GM19467 (cell line): ENCODE results near the gene RALGAPA2.

Experiments used
- ATAC-seq: cut with Tn5 transposase; IDR thresholded peaks from one replicate; pipeline ENCODE4 v1.9.1; 2021; ENCODE audit warnings: mild to moderate bottlenecking, moderate library complexity; ENCODE audit not compliant: unreplicated experiment

The RALGAPA2 gene

DNA sequence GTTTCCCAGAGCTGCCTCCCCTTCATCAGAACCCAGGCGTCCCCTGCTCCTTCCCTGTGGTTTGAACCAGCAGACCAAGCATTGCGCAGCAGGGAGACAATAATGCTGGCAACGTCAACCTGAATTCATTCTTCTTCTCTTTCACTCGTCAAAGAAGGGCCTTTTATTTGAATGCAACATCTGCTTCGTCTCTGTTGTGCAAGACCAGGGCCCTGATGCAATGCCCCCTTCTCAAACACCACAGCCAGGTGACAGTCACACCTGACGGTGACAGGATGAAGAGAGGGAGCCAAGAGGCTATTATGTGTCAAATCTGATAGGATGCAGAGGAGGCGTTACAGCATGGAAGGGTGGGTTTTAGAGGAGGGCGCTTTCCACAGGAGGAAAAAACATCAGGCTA is 336.6 kb downstream of the RALGAPA2 start:
- ATAC-seq = no peak

- no peak for ATAC-seq
Measured at GRCh38 chr20:20373091-20373571, 339.3 kb downstream of the RALGAPA2 start.

DNA sequence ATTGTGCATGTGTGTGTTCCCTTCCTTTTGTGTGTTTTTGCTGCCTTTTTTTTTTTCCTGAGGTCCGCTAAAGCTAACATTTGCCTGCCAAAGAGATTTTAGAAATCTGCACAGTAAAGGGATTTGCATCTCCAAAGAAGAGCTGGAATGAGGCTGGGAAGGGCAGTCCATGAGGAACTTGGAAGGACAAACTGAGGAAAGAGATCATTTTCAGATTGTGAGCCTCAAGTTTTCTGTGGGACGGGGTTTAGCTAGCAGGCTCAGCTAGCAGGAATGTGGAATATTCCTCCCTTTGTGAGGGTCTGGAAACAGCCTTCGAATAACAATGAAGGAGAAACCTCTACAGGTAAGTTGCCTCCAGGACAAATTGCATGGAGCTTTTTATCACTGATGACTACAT is 340.8 kb downstream of the RALGAPA2 start:
- no peak for ATAC-seq

GRCh38 chr20:20371083-20371482 is 341.4 kb downstream of the RALGAPA2 start:
- no peak for ATAC-seq

DNA sequence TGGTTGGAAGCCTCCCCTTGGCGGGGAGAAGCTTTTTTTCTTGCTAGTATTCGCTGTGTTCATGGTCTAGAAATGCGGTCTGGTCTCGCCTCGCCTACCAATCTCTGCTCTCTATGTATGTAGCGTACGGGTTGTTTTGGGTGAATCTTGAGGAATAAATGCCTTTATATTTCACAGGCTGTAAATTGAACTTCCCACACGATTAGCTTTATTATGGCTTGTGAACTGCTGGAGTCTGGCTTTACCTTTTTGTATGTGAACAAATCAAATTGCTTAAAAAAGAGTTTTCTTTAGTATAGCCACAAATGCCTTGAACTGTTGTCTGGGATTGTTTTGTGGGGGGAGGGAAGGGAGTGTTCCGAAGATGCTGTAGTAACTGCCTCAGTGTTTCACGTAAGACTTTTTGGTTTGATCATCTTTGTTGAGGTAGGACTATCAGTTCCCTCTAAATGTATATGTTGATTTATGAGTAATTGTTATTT is 342.3 kb downstream of the RALGAPA2 start:
- ATAC-seq = no peak

DNA sequence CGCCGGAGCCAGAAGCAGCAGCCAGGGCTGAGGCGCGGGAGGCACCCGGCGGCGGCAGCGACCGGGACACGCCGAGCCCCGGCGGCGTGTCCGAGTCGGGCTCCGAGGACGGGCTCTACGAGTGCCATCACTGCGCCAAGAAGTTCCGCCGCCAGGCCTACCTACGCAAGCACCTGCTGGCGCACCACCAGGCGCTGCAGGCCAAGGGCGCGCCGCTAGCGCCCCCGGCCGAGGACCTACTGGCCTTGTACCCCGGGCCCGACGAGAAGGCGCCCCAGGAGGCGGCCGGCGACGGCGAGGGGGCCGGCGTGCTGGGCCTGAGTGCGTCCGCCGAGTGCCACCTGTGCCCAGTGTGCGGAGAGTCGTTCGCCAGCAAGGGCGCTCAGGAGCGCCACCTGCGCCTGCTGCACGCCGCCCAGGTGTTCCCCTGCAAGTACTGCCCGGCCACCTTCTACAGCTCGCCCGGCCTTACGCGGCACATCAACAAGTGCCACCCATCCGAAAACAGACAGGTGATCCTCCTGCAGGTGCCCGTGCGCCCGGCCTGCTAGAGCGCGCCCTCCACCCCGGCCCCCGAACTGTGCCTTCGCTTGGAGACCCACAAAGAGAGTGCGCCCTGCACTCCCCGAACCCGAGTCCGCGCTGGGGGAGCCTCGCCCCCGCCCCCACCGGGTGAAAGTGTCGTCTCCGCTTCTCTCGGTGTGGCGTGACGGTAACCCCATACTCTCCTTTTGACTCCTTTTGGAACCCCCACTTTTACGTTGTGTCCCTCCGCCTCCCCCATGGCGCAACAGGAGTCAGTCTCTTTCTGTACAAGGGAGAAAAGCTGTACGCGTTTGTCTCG is 343.0 kb downstream of the RALGAPA2 start:
- ATAC-seq = no peak

DNA sequence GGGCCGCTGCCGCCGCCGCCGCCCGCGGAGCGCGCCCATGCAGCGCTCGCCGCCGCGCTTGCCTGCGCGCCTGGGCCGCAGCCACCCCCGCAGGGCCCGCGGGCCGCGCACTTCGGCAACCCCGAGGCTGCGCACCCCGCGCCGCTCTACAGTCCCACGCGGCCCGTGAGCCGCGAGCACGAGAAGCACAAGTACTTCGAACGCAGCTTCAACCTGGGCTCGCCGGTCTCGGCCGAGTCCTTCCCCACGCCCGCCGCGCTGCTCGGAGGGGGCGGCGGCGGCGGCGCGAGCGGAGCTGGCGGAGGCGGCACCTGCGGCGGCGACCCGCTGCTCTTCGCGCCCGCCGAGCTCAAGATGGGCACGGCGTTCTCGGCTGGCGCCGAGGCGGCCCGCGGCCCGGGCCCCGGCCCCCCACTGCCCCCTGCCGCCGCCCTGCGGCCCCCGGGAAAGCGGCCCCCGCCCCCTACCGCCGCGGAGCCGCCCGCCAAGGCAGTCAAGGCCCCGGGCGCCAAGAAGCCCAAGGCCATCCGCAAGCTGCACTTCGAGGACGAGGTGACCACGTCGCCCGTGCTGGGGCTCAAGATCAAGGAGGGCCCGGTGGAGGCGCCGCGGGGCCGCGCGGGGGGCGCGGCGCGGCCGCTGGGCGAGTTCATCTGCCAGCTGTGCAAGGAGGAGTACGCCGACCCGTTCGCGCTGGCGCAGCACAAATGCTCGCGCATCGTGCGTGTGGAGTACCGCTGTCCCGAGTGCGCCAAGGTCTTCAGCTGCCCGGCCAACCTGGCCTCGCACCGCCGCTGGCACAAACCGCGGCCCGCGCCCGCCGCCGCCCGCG is 343.8 kb downstream of the RALGAPA2 start:
- ATAC-seq = no peak

- no peak for ATAC-seq
Measured at GRCh38 chr20:20367575-20368417, 344.6 kb downstream of the RALGAPA2 start, which contains the start of gene INSM1. Gene INSM1, plus strand, starts transcription at chr20:20368104. Its CDS starts 164 bp downstream, at chr20:20368268.

- ATAC-seq = no peak
Measured at GRCh38 chr20:20366876-20367574, 345.4 kb downstream of the RALGAPA2 start.

GRCh38 chr20:20366551-20366875 is 345.9 kb downstream of the RALGAPA2 start:
- ATAC-seq = no peak

DNA sequence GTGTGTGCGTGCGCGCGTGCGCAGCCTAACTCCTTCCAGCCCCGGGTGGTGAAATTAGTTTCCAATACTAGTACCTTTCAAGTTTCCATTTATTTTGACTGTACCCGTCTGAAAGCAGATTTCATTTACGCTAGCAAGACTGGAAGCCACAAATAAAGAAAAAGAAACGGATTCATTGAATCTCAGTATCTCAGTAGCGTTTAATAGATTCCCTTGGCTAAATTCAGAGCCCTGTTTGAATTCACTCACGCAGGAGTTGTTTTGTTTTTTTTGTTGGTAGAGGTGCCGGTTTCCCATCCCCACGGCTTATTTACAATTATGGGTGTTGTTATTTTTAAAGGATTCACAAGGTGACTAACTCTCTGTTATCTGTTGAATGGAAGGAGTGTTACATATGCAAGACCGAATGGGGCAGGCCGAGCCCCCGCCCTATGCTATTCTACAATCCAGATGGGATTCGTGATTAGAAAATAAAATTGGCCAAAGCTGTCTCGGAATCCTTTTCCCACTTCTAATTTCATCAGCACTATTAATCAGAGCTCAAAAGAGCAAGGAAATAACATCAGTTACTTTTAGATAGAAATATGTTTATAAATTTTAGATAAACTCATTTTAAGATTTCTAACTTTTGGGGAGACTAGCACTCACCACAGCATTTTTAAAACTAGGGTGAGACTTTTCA is 346.8 kb downstream of the RALGAPA2 start:
- no peak for ATAC-seq

DNA sequence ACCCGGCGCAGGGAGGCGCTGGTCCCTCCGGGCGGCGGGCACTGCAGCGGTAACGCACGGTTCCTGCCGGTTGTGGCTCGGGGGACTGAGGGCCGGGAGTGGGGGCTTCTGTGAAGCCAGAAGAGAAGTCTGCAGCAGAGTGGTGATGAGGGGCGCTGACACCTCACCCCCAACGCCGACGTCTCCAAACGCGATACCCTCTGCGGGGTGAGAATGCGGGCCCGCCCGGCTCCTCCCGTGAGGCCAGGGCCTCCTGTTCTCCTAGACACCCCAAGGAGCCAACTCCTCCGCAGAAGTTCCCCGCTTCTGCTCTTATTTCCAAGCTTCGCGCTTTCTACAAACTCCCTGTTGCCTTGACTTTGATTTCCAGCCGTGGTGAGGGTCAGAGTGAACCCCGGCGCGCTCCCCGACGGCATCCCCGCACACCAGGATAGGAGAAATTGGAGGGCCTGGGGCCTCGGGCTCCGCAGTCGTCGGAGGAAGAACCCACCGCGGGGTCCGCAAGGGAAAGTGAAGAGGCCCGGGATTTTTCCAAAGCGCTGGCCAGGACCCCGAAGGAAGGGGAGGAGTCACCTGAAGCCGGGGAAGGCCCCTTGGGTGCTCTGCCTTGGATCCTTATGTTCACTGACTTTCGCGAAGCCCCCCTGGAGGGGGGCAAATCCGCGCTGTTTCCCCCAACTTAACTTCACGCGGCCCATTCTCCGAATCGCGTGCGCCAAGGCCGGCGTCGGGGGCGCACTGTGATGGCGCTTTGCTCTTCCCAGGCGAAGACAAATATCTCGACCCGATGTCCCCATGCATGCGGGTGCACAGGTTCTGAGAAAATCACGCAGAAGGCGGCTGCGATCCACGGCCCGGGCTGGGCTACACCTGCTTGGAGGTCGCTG is 347.6 kb downstream of the RALGAPA2 start:
- ATAC-seq = no peak

- no peak for ATAC-seq
Measured at GRCh38 chr20:20363799-20364592, 348.4 kb downstream of the RALGAPA2 start.

DNA sequence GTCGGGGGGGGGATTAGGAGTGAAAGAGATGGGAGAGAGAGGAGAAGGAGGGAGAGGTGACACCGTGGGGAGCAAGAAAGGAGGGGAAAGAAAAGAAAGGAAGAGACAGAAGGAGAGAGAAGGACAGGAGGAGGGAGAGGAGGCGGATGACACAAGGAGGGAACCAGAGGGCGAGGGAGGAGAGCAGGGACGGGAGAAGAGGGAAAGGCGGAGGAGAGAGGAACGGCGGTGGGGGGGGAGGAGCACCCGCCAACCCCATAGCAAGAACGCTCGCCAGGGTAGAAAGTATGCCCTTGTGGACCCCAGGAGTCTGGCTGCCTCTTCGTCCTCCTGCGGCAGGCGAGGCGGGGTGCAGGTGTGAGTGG is 349.0 kb downstream of the RALGAPA2 start:
- no peak for ATAC-seq

- ATAC-seq = no peak
Measured at GRCh38 chr20:20362774-20363433, 349.5 kb downstream of the RALGAPA2 start.

GRCh38 chr20:20360464-20360863 is 352.0 kb downstream of the RALGAPA2 start:
- peak; percentile 69 for ATAC-seq

DNA sequence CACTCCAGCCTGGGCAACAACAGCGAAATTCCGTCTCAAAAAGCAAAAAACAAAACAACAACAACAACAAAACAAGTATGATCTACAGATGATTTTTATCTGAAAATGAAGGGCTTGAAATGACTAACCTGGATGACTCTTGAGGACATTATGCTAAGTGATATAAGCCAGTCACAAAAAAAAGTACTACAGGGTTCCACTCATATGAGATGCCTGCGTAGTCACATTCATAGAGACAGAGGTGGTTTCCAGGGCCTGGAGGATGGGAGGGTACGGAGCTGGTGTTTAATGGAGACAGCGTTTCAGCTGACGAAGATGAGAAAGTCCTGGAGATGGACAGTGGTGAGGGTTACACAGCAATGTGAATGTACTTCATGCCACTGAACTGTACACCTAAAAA is 352.8 kb downstream of the RALGAPA2 start:
- no peak for ATAC-seq
